ENCODE measurements around the gene EML4. TPM values are rescaled to one million over a fixed set of nuclear protein-coding genes. Genes with fewer than 3 reads are reported as not detected.

EML4 gene
- total and polyA plus RNA-seq, 9 of the 15 experiments (the other 6 are each of a cell fraction or from before 2014, with no cell fraction given) = 14.7 to 48.3 (median 36.5) TPM

- H3K4me3 ChIP-seq = no peak overlapping the region
- no peak overlapping the region for H3K27ac ChIP-seq (ENCODE audit: extremely low read depth, low read depth, low read length)
- TF ChIP-seq HDAC3 (IDR thresholded peaks at IDR 0.05; ENCODE audit: borderline replicate concordance, partially characterized antibody) (no peak), KAT2B (IDR thresholded peaks at IDR 0.05; ENCODE audit: low read depth, low read length) (no peak), VEZF1 (CRISPR knock-in tag; IDR thresholded peaks at IDR 0.05) (0 out of 2 replicates have a peak, but pooled peaks have one; percentile 9), ZBTB17 (CRISPR knock-in tag; IDR thresholded peaks at IDR 0.05) (peak; percentile 72; the same call in 1 of the 2 replicates), RCOR1 (IDR thresholded peaks at IDR 0.05; ENCODE audit: borderline replicate concordance in 1 of 2, low read depth in 2 of 2, low read length in 2 of 2) (peak in 1 of 2 experiments; percentile 38; a peak in 1 of 4 replicates), CBFA2T3 (IDR thresholded peaks at IDR 0.05) (peak; percentile 60), ZSCAN32 (CRISPR knock-in tag; IDR thresholded peaks at IDR 0.05) (no peak), TEAD1 (CRISPR knock-in tag; IDR thresholded peaks at IDR 0.05) (0 out of 4 replicates have a peak, but pooled peaks of 1 of the 2 experiments have one; percentile 36), CBFA2T2 (conservative IDR thresholded peaks at IDR 0.05) (0 out of 2 replicates have a peak, but pooled peaks have one; percentile 16), TEAD4 (IDR thresholded peaks at IDR 0.05; ENCODE audit: low read length) (peak; percentile 52), TEAD4 (CRISPR knock-in tag; IDR thresholded peaks at IDR 0.05; ENCODE audit: borderline replicate concordance) (no peak), TAL1 (IDR thresholded peaks at IDR 0.05) (peak; percentile 12; the same call in 1 of the 2 replicates), TCF3 (CRISPR knock-in tag; IDR thresholded peaks at IDR 0.05) (peak; percentile 57), WHSC1 (IDR thresholded peaks at IDR 0.05; ENCODE audit: low read length) (no peak), MLLT1 (IDR thresholded peaks at IDR 0.05) (0 out of 4 replicates have a peak, but pooled peaks of 1 of the 2 experiments have one; percentile 46), TFAP4 (CRISPR knock-in tag; IDR thresholded peaks at IDR 0.05; ENCODE audit: borderline replicate concordance) (peak; percentile 60; the same call in 1 of the 2 replicates), NCOR1 (IDR thresholded peaks at IDR 0.05) (peak; percentile 41; the same call in 1 of the 2 replicates), JUND (IDR thresholded peaks at IDR 0.05; ENCODE audit: borderline replicate concordance, low read depth, low read length) (0 out of 2 replicates have a peak, but pooled peaks have one; percentile 13), JUND (tag; IDR thresholded peaks at IDR 0.05; ENCODE audit: borderline replicate concordance, low read depth, low read length) (no peak)
Observed at GRCh38 chr2:42125841-42126594, 43.1 kb upstream of the EML4 start.

More at GRCh38 chr2:42125841-42126594, 43.1 kb upstream of the EML4 start:
- H3K36me3 ChIP-seq (ENCODE audit: control insufficient read depth, insufficient read depth, low read length) = no peaks in the 10 kb centered on the region
- H2AFZ ChIP-seq (ENCODE audit: low read depth, low read length) = no peak overlapping the region
- H3K9ac ChIP-seq (ENCODE audit: insufficient read depth in 1 of 2, low read depth in 2 of 2, low read length in 2 of 2) = no peak overlapping the region
- in situ Hi-C loops (cut with MboI) = no loop called here
- intact Hi-C loops (cut with micrococcal nuclease) = no loop called here
- peak; percentile 93 for ATAC-seq
- 3% methylated on average over 10 of the region's 10 CpGs for WGBS (ENCODE audit: insufficient coverage, low coverage, missing lambda C conversion rate)
- peaks cover 13 to 22% of the 10 kb centered on the region in 2 experiments; a peak in 3 of 5 replicates for H3K27me3 ChIP-seq (ENCODE audit: control insufficient read depth in 2 of 2, insufficient read depth in 2 of 2, low read length in 2 of 2)
- ChIA-PET POLR2A (interaction anchor here (0.6 to 1.3 kb wide), 4 partner anchors 16 to 82 kb away, joined by 3 to 5 read pairs (median 4); no protein-coding TSS in a partner anchor), CTCF (ENCODE audit: low intra/inter-chr PET ratio) (no interaction called here)
- H3K79me2 ChIP-seq (ENCODE audit: control insufficient read depth, insufficient read depth, low read length) = no peaks in the 10 kb centered on the region
- no peaks in the 10 kb centered on the region for H3K9me3 ChIP-seq (replicated peaks; ENCODE audit: control insufficient read depth, insufficient read depth, low read depth, low read length)
- no peaks in the 10 kb centered on the region for H3K9me1 ChIP-seq (ENCODE audit: control insufficient read depth, insufficient read depth, low read length)
- H3K4me2 ChIP-seq (ENCODE audit: insufficient read depth, low read length) = peak overlapping the region; percentile 52
- DNase-seq (ENCODE audit: extremely low read depth in 1 of 4, low spot score in 3 of 4) = peak in 2 of 4 experiments; percentile 48 to 65
- BruUV-seq (replicated peaks) = no TSS peak
- H4K20me1 ChIP-seq (replicated peaks; ENCODE audit: control insufficient read depth, insufficient read depth, low read length) = no peaks in the 10 kb centered on the region
- peak; percentile 6 for FAIRE-seq
- H3K4me1 ChIP-seq (replicated peaks in 1 of 2; ENCODE audit: control insufficient read depth in 2 of 2, insufficient read depth in 2 of 2, low read length in 2 of 2) = peaks cover 6 to 8% of the 10 kb centered on the region in 2 experiments; a peak in 4 of 5 replicates
